GM06990 (cell line): ENCODE data around the gene ZNF778.

Experiments
- DNase-seq: peaks from one replicate; pipeline ENCODE4 v3.0.0-alpha.2; 2011; ENCODE audit not compliant: insufficient read length; ENCODE audit errors: extremely low read depth
- H3K27me3 ChIP-seq: replicated peaks from 2 replicates; pipeline ENCODE4 v1.6.0; 2011; ENCODE audit warnings: low read length; ENCODE audit not compliant: control insufficient read depth, insufficient read depth
- H3K36me3 ChIP-seq: 2 replicates; pipeline ENCODE4 v1.5.1; 2011; ENCODE audit warnings: low read length; ENCODE audit not compliant: control insufficient read depth, insufficient read depth
- H3K4me3 ChIP-seq: replicated peaks from 2 replicates; pipeline ENCODE4 v1.5.1; 2011; ENCODE audit warnings: low read depth, mild to moderate bottlenecking, control low read depth, low read length
- CTCF ChIP-seq: IDR thresholded peaks from 2 replicates; pipeline ENCODE4 v1.5.1; 2011; ENCODE audit warnings: low read length, control low read depth, mild to moderate bottlenecking, inconsistent platforms; ENCODE audit not compliant: insufficient read depth, poor library complexity, severe bottlenecking

Gene ZNF778

GRCh38 chr16:89171216-89172170 is 46.0 kb upstream of the ZNF778 start, which contains the start of gene CDH15:
Gene CDH15, plus strand, starts transcription at chr16:89171748. Its CDS starts 84 bp downstream, at chr16:89171832.
- Histone ChIP-seq H3K36me3 (no peaks in the 10 kb centered on the region), H3K4me3 (peak within 1 kb of the TSS; percentile 37), H3K27me3 (no peaks in the 10 kb centered on the region)
- TF ChIP-seq CTCF, result no peak
- peak; percentile 96 for DNase-seq

GRCh38 chr16:89172171-89172527 is 45.4 kb upstream of the ZNF778 start:
- Histone ChIP-seq H3K27me3 (no peaks in the 10 kb centered on the region), H3K4me3 (no peak overlapping the region), H3K36me3 (no peaks in the 10 kb centered on the region)
- TF ChIP-seq CTCF, result no peak
- DNase-seq, result no peak

GRCh38 chr16:89172528-89173173 is 44.9 kb upstream of the ZNF778 start:
- DNase-seq, result no peak
- no peak for TF ChIP-seq CTCF
- Histone ChIP-seq H3K27me3 (no peaks in the 10 kb centered on the region), H3K4me3 (no peak overlapping the region), H3K36me3 (no peaks in the 10 kb centered on the region)

GRCh38 chr16:89173174-89173921 is 44.2 kb upstream of the ZNF778 start:
- no peak for TF ChIP-seq CTCF
- Histone ChIP-seq H3K27me3 (no peaks in the 10 kb centered on the region), H3K4me3 (no peak overlapping the region), H3K36me3 (no peaks in the 10 kb centered on the region)
- DNase-seq, result no peak

- no peak for DNase-seq
- H3K27me3 ChIP-seq, result no peaks in the 10 kb centered on the region
These were observed 43.3 kb upstream of the ZNF778 start for GRCh38 chr16:89174055-89174827.

More at GRCh38 chr16:89174055-89174827, 43.3 kb upstream of the ZNF778 start:
- Histone ChIP-seq H3K4me3 (no peak overlapping the region), H3K36me3 (no peaks in the 10 kb centered on the region)
- TF ChIP-seq CTCF, result no peak
